ENCODE measurements around the gene SAMD4B. TPM values are rescaled to one million over a fixed set of nuclear protein-coding genes. Genes with fewer than 3 reads are reported as not detected.

The SAMD4B gene
- total RNA-seq, 6 experiments from 2014 or later, result 107 to 133 (median 124) TPM

DNA sequence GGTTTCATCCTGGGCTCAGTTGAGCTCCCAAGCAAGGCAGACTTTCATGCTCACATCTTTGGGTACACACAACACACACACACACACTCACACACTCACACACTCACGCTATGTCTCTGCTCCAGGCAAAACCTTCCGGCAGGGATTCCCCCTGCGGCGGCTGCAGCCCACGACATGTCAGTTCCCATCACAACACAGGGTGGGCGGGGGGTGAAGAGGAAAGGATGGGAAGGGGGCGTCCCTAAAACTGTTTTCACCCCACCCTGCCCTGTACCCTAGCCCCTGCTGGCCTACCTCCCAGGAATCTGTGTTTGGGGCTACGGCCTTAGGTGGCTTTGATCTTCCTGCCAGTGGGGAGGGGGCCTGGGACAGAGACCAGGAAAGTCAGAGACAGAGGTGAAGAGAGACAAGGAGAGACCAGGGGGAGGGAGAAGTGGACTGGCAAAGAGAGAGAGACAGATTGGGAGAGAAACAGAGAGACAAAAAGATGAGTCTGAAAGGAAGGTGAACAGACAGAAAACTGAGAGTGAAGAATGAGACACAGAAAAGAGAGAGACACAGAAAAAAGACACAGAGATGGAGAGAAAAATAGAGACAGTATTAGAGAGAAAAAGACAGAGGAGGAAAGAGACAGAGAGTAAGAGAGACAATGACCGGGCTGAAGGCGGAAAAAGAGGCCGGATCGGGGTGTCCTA is 25.4 kb upstream of the SAMD4B start:
- Mint-ChIP-seq H3K36me3 (ENCODE audit: low read depth) (no peaks in the 10 kb centered on the region), H3K4me1 (ENCODE audit: low read depth) (no peaks in the 10 kb centered on the region), H3K27ac (no peak overlapping the region), H3K4me3 (no peak overlapping the region), H3K9me3 (no peaks in the 10 kb centered on the region), H3K27me3 (ENCODE audit: insufficient read depth) (peaks cover 32% of the 10 kb centered on the region)
- DNase-seq, result no peak
- TF ChIP-seq, protein P1, sequence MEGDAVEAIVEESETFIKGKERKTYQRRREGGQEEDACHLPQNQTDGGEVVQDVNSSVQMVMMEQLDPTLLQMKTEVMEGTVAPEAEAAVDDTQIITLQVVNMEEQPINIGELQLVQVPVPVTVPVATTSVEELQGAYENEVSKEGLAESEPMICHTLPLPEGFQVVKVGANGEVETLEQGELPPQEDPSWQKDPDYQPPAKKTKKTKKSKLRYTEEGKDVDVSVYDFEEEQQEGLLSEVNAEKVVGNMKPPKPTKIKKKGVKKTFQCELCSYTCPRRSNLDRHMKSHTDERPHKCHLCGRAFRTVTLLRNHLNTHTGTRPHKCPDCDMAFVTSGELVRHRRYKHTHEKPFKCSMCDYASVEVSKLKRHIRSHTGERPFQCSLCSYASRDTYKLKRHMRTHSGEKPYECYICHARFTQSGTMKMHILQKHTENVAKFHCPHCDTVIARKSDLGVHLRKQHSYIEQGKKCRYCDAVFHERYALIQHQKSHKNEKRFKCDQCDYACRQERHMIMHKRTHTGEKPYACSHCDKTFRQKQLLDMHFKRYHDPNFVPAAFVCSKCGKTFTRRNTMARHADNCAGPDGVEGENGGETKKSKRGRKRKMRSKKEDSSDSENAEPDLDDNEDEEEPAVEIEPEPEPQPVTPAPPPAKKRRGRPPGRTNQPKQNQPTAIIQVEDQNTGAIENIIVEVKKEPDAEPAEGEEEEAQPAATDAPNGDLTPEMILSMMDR (IDR thresholded peaks at IDR 0.05), result no peak

DNA sequence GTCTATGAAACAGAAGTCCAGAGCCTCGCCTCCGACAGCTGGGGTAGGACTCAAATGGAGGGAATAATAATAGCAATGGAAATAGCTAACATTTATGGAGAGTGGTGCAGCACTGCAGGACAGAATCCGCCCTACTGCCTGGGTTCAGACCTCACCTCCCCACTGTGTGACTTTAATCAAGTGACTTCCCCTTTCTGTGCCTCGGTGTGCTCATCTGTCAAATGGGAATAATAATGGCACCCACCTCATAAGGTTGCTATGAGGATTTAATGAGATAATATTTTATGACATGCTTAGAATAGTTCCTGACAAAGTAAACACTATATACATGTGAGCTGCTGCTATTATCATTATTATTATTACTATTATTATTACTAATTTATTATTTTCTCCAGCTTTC is 24.7 kb upstream of the SAMD4B start:
- no peak for DNase-seq
- Mint-ChIP-seq H3K27me3 (ENCODE audit: insufficient read depth) (peaks cover 34% of the 10 kb centered on the region), H3K4me1 (ENCODE audit: low read depth) (no peaks in the 10 kb centered on the region), H3K27ac (no peak overlapping the region), H3K9me3 (no peaks in the 10 kb centered on the region), H3K4me3 (no peak overlapping the region), H3K36me3 (ENCODE audit: low read depth) (no peaks in the 10 kb centered on the region)
- TF ChIP-seq, protein P1 (IDR thresholded peaks at IDR 0.05), result no peak

DNA sequence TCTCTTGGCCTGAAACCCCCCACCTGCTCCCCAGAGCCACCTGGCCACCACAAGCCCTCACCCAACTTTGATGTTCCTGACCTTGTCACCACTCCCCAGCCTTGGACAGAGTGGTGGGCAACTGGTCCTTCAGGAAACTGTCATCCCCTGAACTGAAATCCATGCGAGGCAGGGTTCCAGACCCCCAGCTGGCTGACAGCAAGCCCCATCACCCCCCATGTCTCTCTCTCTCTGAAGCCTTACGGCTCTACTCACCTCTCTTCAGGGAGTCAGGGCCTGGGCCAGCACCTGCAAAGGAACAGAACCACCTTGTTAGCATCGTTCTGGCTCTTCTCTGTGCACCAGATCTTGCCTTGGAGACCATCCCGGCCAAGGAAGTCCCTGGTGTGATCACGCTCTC is 24.1 kb upstream of the SAMD4B start:
- DNase-seq, result no peak
- Mint-ChIP-seq H3K9me3 (no peaks in the 10 kb centered on the region), H3K4me1 (ENCODE audit: low read depth) (no peaks in the 10 kb centered on the region), H3K4me3 (no peak overlapping the region), H3K27ac (no peak overlapping the region), H3K27me3 (ENCODE audit: insufficient read depth) (peaks cover 37% of the 10 kb centered on the region), H3K36me3 (ENCODE audit: low read depth) (no peaks in the 10 kb centered on the region)
- TF ChIP-seq, protein P1 (IDR thresholded peaks at IDR 0.05), result no peak

DNA sequence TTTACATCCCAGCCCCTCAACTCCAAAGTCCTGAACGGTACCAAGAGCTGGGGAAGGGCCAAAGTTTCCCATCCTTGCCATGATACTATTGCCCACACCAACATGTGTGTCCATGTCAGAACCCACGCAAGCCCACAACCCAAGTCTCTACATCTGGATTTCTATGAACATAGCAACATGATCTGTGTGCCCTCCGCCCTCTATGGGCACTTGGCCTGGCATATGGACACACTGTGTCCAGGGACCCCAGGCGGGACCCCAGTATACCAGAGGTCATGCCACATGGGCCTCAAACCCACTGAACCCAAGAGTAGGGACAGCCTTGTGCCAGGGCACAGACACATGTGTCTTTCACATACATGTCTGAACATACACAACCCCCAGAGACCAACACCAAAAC is 23.5 kb upstream of the SAMD4B start:
- H3K27me3 Mint-ChIP-seq (ENCODE audit: insufficient read depth), result peaks cover 37% of the 10 kb centered on the region
- no peak overlapping the region for H3K4me3 Mint-ChIP-seq
- H3K36me3 Mint-ChIP-seq (ENCODE audit: low read depth), result no peaks in the 10 kb centered on the region
- no peaks in the 10 kb centered on the region for H3K4me1 Mint-ChIP-seq (ENCODE audit: low read depth)
- no peak overlapping the region for H3K27ac Mint-ChIP-seq
- DNase-seq, result no peak
- H3K9me3 Mint-ChIP-seq, result no peaks in the 10 kb centered on the region
- TF ChIP-seq, protein P1 (IDR thresholded peaks at IDR 0.05), result no peak

DNA sequence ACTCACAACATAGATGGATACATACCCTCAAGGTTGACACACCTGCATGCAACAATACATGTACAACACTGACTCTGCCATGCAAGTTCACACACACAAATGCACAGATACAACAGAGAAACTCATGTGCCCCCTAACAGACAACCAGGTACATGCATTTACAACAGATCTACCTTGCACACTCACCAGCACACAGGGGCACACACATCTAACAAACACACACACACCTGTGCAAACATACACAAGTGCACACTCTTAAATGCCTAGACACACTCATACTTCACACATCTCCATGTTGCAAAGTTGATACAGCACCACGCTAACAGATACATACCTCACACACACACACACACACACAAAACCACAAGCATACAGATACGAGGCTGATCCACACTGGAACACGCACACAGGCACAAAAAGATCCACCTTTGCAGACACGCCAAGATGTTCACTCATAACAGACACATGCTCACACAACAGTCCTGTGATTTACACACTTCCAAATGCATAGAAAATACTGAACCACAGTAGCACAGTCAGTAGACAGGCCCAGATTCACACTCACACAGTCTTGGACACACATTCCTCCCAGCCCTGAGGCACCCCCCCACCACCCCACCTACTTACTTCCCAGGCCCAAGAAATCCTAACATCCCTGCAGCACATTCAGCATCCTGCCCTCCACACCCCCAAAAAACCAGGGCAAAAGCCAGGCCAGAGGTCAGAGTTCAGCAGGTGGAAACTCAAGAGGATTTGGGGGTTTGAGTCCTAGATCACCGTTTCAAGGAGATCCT is 22.9 kb upstream of the SAMD4B start:
- H3K27me3 Mint-ChIP-seq (ENCODE audit: insufficient read depth), result peaks cover 41% of the 10 kb centered on the region
- no peak for DNase-seq
- H3K27ac Mint-ChIP-seq, result no peak overlapping the region
- H3K4me1 Mint-ChIP-seq (ENCODE audit: low read depth), result no peaks in the 10 kb centered on the region
- H3K36me3 Mint-ChIP-seq (ENCODE audit: low read depth), result no peaks in the 10 kb centered on the region
- H3K9me3 Mint-ChIP-seq, result no peaks in the 10 kb centered on the region
- peak overlapping the region; percentile 6; the same call in 1 of the 2 replicates for H3K4me3 Mint-ChIP-seq
- TF ChIP-seq, protein P1 (IDR thresholded peaks at IDR 0.05), result no peak

All from HFFc6 (cell line).